Left lung (tissue), 10 donors: ENCODE results near the gene GCM1. TPM values are rescaled to one million over a fixed set of nuclear protein-coding genes. Genes with fewer than 3 reads are reported as not detected.

Source experiments
- ATAC-seq: fragments of 200-7000 bp; cut with Tn5 transposase; one replicate; pipeline ENCODE4 v1.9.1; 2020; ENCODE audit warnings: moderate library complexity
- DNase-seq, 4 donors: peaks; one replicate each; pipeline ENCODE4 v3.0.0-alpha.2; 2013 to 2020
- H3K27ac ChIP-seq, 2 donors: fragments of 200-600 bp; sonication (generic) in 1 of 2; one replicate each; pipeline versions ENCODE4 v1.5.0 to v1.8.0; 2020 to 2021
- H3K27me3 ChIP-seq, 2 donors: fragments of 200-600 bp; sonication (generic) in 1 of 2; one replicate each; pipeline versions ENCODE4 v1.5.0 to v1.8.0; 2020 to 2021
- H3K36me3 ChIP-seq, 2 donors: fragments of 200-600 bp; sonication (generic) in 1 of 2; one replicate each; pipeline versions ENCODE4 v1.5.0 to v1.8.0; 2020 to 2021
- H3K4me1 ChIP-seq, 2 donors: fragments of 200-600 bp; one replicate each; pipeline ENCODE4 v1.8.0; 2021
- H3K4me3 ChIP-seq, 2 donors: fragments of 200-600 bp; sonication (generic) in 1 of 2; one replicate each; pipeline versions ENCODE4 v1.5.0 to v1.8.0; 2020 to 2021; ENCODE audit warnings: mild to moderate bottlenecking in 1 of 2
- H3K9me3 ChIP-seq, 2 donors: fragments of 200-600 bp; sonication (generic) in 1 of 2; one replicate each; pipeline versions ENCODE4 v1.5.0 to v1.8.0; 2020 to 2021
- CTCF ChIP-seq, 2 donors: fragments of 200-600 bp; sonication (generic) in 1 of 2; IDR thresholded peaks; one replicate each; pipeline versions ENCODE4 v1.5.0 to v1.8.0; 2021; ENCODE audit warnings: antibody characterized with exemption in 2 of 2
- intact Hi-C, 2 donors: fragments of 100-400 bp; cut with DNase I; formaldehyde crosslinking; loops; one replicate each; pipeline versions ENCODE4 v1.11.2 to v1.14.2; 2022
- polyA plus RNA-seq, 6 donors: library from polyadenylated mRNA; unstranded; fragments of 120-200 nt; gene quantifications; one replicate each; pipeline ENCODE4 v1.2.1, GENCODE V29; 2013; ENCODE audit not compliant: insufficient read length in 6 of 6
- total RNA-seq, 2 donors: library from RNA; stranded (reverse); fragmentation: NEBNext Ultra II Directional; extraction: Animal tissue kit (Norgen Biotek cat#: 25700); gene quantifications; one replicate each; pipeline ENCODE4 v1.2.1, GENCODE V29; 2021
- donor health status: DM: no; HTN: yes; CAD: no.
- donor health status: DM: no; HTN: no; CAD: no.

Gene GCM1
- total and polyA plus RNA-seq, 8 donors, result 0.06 to 0.18 TPM; not detected in 6

GRCh38 chr6:53089948-53090347 is 58.7 kb downstream of the GCM1 start:
- no peaks in the 10 kb centered on the region for H3K9me3 ChIP-seq
- ATAC-seq (no peak), DNase-seq (no peak)
- intact Hi-C loops, result no loop called here
- TF ChIP-seq CTCF (IDR thresholded peaks at IDR 0.05), result no peak
- H3K36me3 ChIP-seq, result peaks cover 4 to 98% of the 10 kb centered on the region in 2 donors
- no peaks in the 10 kb centered on the region for H3K4me1 ChIP-seq
- no peaks in the 10 kb centered on the region for H3K27me3 ChIP-seq
- H3K27ac ChIP-seq, result no peak overlapping the region
- H3K4me3 ChIP-seq, result no peak overlapping the region

GRCh38 chr6:53086302-53086701 is 62.3 kb downstream of the GCM1 start:
- intact Hi-C loops, result no loop called here
- H3K4me1 ChIP-seq, result no peaks in the 10 kb centered on the region
- H3K4me3 ChIP-seq, result no peak overlapping the region
- H3K27me3 ChIP-seq, result no peaks in the 10 kb centered on the region
- no peak overlapping the region for H3K27ac ChIP-seq
- H3K36me3 ChIP-seq, result peaks cover 4 to 96% of the 10 kb centered on the region in 2 donors
- TF ChIP-seq CTCF (IDR thresholded peaks at IDR 0.05), result no peak
- H3K9me3 ChIP-seq, result no peaks in the 10 kb centered on the region
- no peak for DNase-seq
- ATAC-seq, result no peak

GRCh38 chr6:53080813-53081212 is 67.8 kb downstream of the GCM1 start:
- no peak for TF ChIP-seq CTCF (IDR thresholded peaks at IDR 0.05)
- no peak overlapping the region for H3K27ac ChIP-seq
- no peak for DNase-seq
- H3K27me3 ChIP-seq, result no peaks in the 10 kb centered on the region
- H3K4me1 ChIP-seq, result peaks cover 0 to 7% of the 10 kb centered on the region in 2 donors
- H3K9me3 ChIP-seq, result no peaks in the 10 kb centered on the region
- no peak overlapping the region for H3K4me3 ChIP-seq
- no peak for ATAC-seq
- peaks cover 0 to 97% of the 10 kb centered on the region in 2 donors for H3K36me3 ChIP-seq
- intact Hi-C loops, result no loop called here

Other genes starting within 250 kb of the GCM1 start
- gene GSTA3, start 239.1 kb downstream of the GCM1 start, total RNA-seq, result under 1 TPM in 1 of 2 donors, not detected in 1; 0.50 TPM
- gene GSTA3, start 239.1 kb downstream of the GCM1 start, polyA plus RNA-seq, result 1 to 10 TPM in 4 of 6 donors, under 1 TPM in 2; 0.20 to 1.9 (median 1.2) TPM
- 10 to 100 TPM; 49.1 to 63.0 TPM for gene GSTA4, start 153.6 kb downstream of the GCM1 start, total RNA-seq
- gene GSTA4, start 153.6 kb downstream of the GCM1 start, polyA plus RNA-seq, result 100 to 1,000 TPM; 121 to 138 (median 133) TPM
- 10 to 100 TPM; 12.3 to 13.7 TPM for gene CILK1, start 87.0 kb downstream of the GCM1 start, total RNA-seq
- gene CILK1, start 87.0 kb downstream of the GCM1 start, polyA plus RNA-seq, result 10 to 100 TPM; 18.1 to 22.0 (median 19.3) TPM
- 100 to 1,000 TPM in 1 of 2 donors, 10 to 100 TPM in 1; 77.6 to 111 TPM for gene FBXO9, start 83.4 kb downstream of the GCM1 start, total RNA-seq
- gene FBXO9, start 83.4 kb downstream of the GCM1 start, polyA plus RNA-seq, result 100 to 1,000 TPM in 5 of 6 donors, 10 to 100 TPM in 1; 77.9 to 127 (median 113) TPM
- 100 to 1,000 TPM; 127 to 132 TPM for gene ELOVL5, start 200.1 kb upstream of the GCM1 start, total RNA-seq
- gene ELOVL5, start 200.1 kb upstream of the GCM1 start, polyA plus RNA-seq, result 10 to 100 TPM; 54.3 to 76.7 (median 60.5) TPM